Mesodermal cell (in vitro differentiated cells): ENCODE results near the gene LITAF.

Experiments
- H3K27ac ChIP-seq: 2 replicates; pipeline ENCODE4 v1.7.0; 2013; ENCODE audit warnings: mild to moderate bottlenecking, low read depth, low read length, moderate library complexity; ENCODE audit not compliant: severe bottlenecking
- H3K36me3 ChIP-seq: 2 replicates; pipeline ENCODE4 v1.7.1; 2013; ENCODE audit warnings: mild to moderate bottlenecking, low read length, moderate library complexity; ENCODE audit not compliant: control insufficient read depth, insufficient read depth
- H3K4me1 ChIP-seq: one replicate; pipeline ENCODE4 v1.7.1; 2013; ENCODE audit warnings: mild to moderate bottlenecking, low read length; ENCODE audit not compliant: insufficient read depth, control insufficient read depth, poor library complexity, severe bottlenecking
- H3K4me3 ChIP-seq: 2 replicates; pipeline ENCODE4 v1.7.0; 2013; ENCODE audit warnings: low read length, control low read depth, mild to moderate bottlenecking; ENCODE audit not compliant: insufficient read depth, poor library complexity, severe bottlenecking; ENCODE audit errors: extremely low read depth
- H3K9me3 ChIP-seq: 2 replicates; pipeline ENCODE4 v1.7.1; 2013; ENCODE audit warnings: mild to moderate bottlenecking, low read length, moderate library complexity; ENCODE audit not compliant: control insufficient read depth
- WGBS, 2 experiments: methylation state at CpG; one replicate each; pipeline ENCODE4 v1.1.5; 2013; ENCODE audit warnings: missing lambda C conversion rate in 2 of 2; ENCODE audit not compliant: insufficient coverage in 2 of 2; 5-methylcytosine and 5-hydroxymethylcytosine counted together

Gene LITAF

DNA sequence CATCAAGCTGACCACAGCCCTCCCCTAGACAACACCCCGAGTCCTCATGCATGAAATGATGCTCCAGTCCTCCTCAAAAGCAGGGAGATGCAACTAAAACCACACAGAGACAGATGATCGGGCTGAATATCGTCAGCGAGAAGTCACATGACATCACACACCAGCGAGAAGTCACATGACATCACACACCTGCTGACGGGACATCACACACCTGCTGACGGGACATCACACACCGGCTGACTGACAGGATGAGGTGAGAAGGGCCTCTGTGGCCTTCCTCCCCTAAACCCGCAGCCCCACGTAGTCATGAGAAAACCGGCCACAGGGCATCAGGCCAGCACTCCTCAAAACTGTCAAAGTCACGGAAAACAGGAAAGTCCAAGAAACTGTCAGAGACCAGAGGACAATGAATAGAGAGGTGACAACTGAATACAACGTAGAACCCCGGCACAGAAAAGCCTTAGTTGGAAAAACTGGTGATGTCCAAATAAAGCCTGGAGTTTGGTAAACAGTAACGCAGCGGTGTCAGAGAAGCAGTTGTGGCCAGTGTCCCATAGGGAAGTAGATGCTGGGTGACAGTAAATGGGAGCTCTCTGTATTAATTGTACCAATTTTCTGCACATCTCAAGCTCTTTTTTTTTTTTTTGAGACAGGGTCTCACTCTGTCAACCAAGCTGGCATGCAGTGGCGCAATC is 14.3 kb downstream of the LITAF start:
- no peak overlapping the region for H3K4me3 ChIP-seq
- WGBS, 2 experiments = 92 to 93% methylated on average over 14 to 16 of the region's 17 CpGs
- no peak overlapping the region for H3K27ac ChIP-seq
- H3K4me1 ChIP-seq = peaks cover 5% of the 10 kb centered on the region
- no peaks in the 10 kb centered on the region for H3K9me3 ChIP-seq
- H3K36me3 ChIP-seq = peaks cover 16% of the 10 kb centered on the region

DNA sequence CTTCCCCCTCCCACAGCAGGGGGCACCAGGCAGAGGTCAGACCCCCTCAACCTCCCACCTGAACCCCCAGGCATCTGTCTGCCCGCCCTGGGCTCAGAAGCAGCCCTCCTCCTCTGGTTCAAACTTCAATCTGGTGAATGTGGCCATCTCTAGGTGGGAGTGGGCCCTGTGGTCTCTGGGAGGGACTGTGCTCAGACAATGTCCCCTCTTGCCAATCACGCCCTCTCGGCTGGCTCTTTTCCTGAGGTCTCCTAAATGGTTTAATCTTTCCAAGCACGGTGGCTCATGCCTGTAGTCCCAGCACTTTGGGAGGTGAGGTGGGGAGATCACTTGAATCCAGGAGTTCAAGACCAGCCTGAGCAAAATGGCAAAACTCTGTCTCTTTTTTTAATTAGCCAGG is 15.2 kb downstream of the LITAF start:
- 70 to 85% methylated on average over 4 of the region's 4 CpGs for WGBS, 2 experiments
- no peaks in the 10 kb centered on the region for H3K9me3 ChIP-seq
- H3K36me3 ChIP-seq = peaks cover 16% of the 10 kb centered on the region
- H3K4me1 ChIP-seq = peaks cover 5% of the 10 kb centered on the region
- no peak overlapping the region for H3K4me3 ChIP-seq
- H3K27ac ChIP-seq = no peak overlapping the region

- H3K9me3 ChIP-seq = no peaks in the 10 kb centered on the region
- 90 to 96% methylated on average over 4 to 5 of the region's 5 CpGs for WGBS, 2 experiments
Measured at GRCh38 chr16:11570806-11571205, 15.9 kb downstream of the LITAF start.

DNA sequence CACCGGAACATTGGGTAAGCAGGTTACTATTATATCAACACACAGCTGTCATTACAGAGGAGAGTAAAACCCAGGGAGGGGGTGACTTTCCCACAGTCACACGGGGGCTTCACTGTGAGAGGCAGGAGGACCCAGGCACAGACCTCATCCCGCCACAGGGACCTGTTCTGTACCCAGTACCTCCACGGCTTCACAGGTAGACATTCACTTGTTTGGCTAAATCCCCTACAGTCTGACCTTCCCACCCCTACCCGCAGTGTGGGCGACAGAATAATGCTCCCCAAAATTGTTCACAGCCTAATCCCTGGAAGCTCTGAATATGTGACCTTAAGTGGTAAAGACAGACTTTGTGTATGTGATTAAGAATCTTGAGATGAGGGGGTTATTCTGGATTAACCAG is 16.5 kb downstream of the LITAF start:
- Histone ChIP-seq H3K9me3 (no peaks in the 10 kb centered on the region), H3K4me3 (no peak overlapping the region), H3K27ac (no peak overlapping the region), H3K36me3 (peaks cover 23% of the 10 kb centered on the region), H3K4me1 (peaks cover 5% of the 10 kb centered on the region)
- 91 to 94% methylated on average over 2 to 4 of the region's 6 CpGs for WGBS, 2 experiments

More at GRCh38 chr16:11570806-11571205, 15.9 kb downstream of the LITAF start:
- Histone ChIP-seq H3K36me3 (peaks cover 24% of the 10 kb centered on the region), H3K4me1 (peaks cover 5% of the 10 kb centered on the region), H3K27ac (no peak overlapping the region), H3K4me3 (no peak overlapping the region)

DNA sequence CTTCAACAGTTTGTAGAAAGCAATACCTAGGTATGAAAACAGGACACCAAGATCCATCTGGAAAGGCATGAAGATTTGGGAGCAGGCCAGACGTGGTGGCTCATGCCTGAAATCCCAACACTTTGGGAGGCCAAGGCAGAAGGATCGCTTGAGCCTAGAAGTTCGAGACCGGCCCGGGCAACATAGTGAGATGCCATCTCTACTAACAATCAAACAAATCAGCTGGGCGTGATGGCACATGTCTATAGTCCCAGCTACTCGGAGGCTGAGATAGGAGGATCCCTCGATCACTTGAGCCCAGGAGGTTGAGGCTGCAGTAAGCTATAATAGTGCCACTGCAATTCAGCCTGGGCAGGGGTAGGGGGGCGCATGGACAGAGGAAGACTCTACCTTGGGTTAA is 20.3 kb downstream of the LITAF start:
- no peak overlapping the region for H3K4me3 ChIP-seq
- no peaks in the 10 kb centered on the region for H3K9me3 ChIP-seq
- H3K4me1 ChIP-seq = peaks cover 11% of the 10 kb centered on the region
- H3K27ac ChIP-seq = no peak overlapping the region
- peaks cover 19% of the 10 kb centered on the region for H3K36me3 ChIP-seq
- WGBS, 2 experiments = 90 to 98% methylated on average over 9 of the region's 9 CpGs

GRCh38 chr16:11565665-11566064 is 21.1 kb downstream of the LITAF start:
- H3K9me3 ChIP-seq = no peaks in the 10 kb centered on the region
- peaks cover 19% of the 10 kb centered on the region for H3K36me3 ChIP-seq
- no peak overlapping the region for H3K4me3 ChIP-seq
- H3K4me1 ChIP-seq = peaks cover 19% of the 10 kb centered on the region
- H3K27ac ChIP-seq = no peak overlapping the region
- WGBS, 2 experiments = 93 to 96% methylated on average over 11 of the region's 11 CpGs

DNA sequence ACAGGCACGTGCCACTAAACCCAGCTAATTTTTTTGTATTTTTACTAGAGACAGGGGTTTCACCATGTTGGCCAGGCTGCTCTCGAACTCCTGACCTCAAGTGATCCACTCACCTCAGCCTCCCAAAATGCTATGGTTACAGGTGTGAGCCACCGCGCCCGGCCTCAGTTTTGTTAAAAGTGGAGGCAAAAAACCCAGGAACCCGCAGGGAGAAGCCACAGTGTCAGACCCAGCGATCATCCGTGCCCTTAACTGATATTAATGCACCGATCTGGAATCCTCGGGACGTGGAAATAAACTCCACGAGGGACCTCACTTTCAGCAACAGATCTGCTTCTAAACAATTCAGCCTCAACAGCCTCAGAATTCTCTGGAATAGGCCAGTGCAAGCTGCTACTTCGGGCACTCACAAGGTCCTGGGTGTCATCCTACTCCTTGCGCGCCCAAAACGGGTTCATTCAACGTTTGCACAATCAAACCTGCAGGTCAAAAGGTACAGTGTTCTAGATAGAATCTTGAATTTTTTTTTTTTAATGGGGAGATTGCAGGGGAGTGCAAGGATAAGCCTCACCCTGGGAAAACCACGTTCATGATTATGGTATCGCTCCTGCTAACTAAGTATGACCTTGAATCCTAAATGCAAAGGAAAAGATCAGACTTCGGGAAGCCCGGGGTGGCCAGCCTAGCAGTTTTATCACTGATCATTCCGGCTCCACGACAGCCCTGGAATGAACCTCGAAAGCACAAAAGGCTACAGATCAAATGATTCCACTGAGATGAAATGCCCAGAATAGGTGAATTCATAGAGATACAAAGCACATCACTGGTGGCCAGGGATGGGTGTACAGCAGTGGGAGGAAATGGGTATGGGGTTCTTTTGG is 22.4 kb downstream of the LITAF start:
- H3K36me3 ChIP-seq = peaks cover 13% of the 10 kb centered on the region
- WGBS, 2 experiments = 93 to 98% methylated on average over 22 to 24 of the region's 24 CpGs
- peaks cover 24% of the 10 kb centered on the region for H3K4me1 ChIP-seq
- H3K27ac ChIP-seq = no peak overlapping the region
- no peaks in the 10 kb centered on the region for H3K9me3 ChIP-seq
- no peak overlapping the region for H3K4me3 ChIP-seq

DNA sequence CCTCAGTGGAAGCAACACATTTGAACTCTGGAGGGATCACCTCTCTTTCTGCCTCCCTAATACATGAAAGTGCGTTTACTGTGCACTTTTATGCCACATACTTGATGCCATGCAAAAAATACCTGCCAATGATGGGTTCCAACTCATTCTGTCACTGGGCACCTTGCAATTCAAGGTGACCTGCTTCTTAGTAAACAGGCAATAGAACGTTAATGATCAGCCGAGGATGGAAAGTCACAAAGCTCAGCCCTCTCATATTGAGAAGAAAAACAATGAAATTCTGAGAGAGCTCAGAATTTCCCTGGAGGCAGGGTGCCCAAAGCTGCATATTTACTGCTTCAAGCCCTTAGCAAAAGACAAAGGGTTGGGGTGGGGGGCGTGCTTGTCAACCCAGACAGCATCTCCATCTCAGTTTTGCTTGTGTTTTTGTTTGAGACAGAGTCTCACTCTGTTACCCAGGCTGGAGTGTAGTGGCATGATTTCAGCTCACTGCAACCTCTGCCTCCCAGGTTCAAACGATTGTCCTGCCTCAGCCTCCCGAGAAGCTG is 23.2 kb downstream of the LITAF start:
- Histone ChIP-seq H3K4me1 (peaks cover 24% of the 10 kb centered on the region), H3K36me3 (peaks cover 19% of the 10 kb centered on the region), H3K4me3 (no peak overlapping the region), H3K27ac (no peak overlapping the region), H3K9me3 (no peaks in the 10 kb centered on the region)
- 69 to 80% methylated on average over 5 to 6 of the region's 6 CpGs for WGBS, 2 experiments

- Histone ChIP-seq H3K36me3 (peaks cover 25% of the 10 kb centered on the region), H3K4me1 (peaks cover 24% of the 10 kb centered on the region), H3K27ac (no peak overlapping the region), H3K9me3 (no peaks in the 10 kb centered on the region), H3K4me3 (no peak overlapping the region)
- WGBS, 2 experiments = 91 to 98% methylated on average over 7 to 9 of the region's 10 CpGs
Measured at GRCh38 chr16:11562941-11563340, 23.8 kb downstream of the LITAF start.

DNA sequence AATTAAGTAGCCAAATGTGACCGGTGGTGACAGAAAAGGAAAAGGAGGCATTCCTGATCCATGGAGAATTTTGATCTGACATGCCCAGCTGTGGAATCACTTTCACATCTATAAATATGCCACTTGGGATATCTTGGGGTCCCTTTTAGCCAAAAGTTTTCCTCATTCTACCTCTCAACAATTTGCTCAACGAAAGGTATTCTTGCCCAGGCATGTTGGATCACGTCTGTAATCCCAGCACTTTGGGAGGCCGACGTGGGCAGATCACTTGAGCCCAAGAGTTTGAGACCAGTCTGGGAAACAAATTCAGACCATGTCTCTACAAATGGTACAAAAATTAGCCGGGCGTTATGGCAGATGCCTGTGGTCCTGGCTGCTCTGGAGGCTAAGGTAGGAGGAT is 24.3 kb downstream of the LITAF start:
- H3K27ac ChIP-seq = no peak overlapping the region
- H3K4me1 ChIP-seq = peaks cover 24% of the 10 kb centered on the region
- no peak overlapping the region for H3K4me3 ChIP-seq
- peaks cover 30% of the 10 kb centered on the region for H3K36me3 ChIP-seq
- no peaks in the 10 kb centered on the region for H3K9me3 ChIP-seq
- WGBS, 2 experiments = 91 to 92% methylated on average over 7 of the region's 7 CpGs
